GM18951 (cell line): ENCODE data around the gene PPP1R9B.

ENCODE experiments used
- POLR2A ChIP-seq: IDR thresholded peaks from 4 replicates; pipeline ENCODE4 v1.6.1; 2011; ENCODE audit warnings: mild to moderate bottlenecking; ENCODE audit not compliant: insufficient read length, insufficient read depth; ENCODE audit errors: extremely low read depth
- in situ Hi-C: fragments of 300-500 bp; cut with MboI; formaldehyde crosslinking; loops from one replicate; pipeline ENCODE4 v1.12.0; 2022; ENCODE audit warnings: low sequenced_read_pairs, mixed read lengths, inconsistent platforms; ENCODE audit not compliant: unreplicated experiment

The PPP1R9B gene

GRCh38 chr17:50151937-50152547 lies 1.6 kb upstream of the PPP1R9B start:
- peak; percentile 41 for TF ChIP-seq POLR2A
- in situ Hi-C loops: no loop called here

DNA sequence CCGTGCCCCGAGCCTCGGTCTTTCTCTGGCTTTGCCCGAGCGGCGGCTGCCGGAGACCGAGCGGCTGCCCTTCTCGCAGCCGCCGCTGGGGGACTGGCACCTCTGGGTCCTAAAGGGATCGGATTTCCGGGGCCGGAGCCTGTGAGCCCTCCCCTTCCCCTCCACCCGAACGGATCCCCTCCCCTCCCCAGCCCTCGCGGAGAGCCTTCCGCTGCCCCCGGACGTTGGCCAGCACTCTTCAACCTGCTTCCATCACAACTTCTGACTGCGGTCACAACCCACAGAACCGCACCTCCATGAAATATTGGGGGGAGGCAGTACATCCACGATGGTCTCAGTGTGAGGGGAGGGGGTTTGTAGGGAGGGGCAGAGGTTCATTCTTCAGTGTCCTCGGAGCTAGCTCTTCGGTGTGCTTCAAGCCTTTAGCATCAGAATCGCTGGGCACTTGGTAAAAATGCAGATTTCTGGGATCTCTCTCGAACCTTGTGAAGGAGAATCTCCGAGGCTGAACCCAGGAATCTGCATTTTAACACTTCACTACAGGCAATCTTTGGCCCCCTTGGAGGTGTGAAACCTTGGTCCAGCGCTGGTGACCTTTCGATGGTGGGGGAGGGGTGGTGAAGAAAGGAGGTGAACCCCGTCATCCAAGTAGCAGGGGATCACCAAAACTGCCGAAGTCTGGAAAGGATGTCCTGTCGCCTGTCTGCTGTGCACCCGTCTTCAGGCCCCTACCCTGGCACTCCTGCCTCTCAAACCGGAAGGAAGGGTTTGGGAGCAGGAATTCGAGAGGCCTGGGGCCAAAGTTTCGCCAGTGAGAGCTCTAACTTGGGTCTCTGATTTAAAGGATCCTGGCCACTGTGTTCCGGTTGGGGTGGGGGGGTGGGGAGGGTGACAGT lies 812 bp upstream of the PPP1R9B start:
- in situ Hi-C loops: no loop called here
- TF ChIP-seq POLR2A: peak; percentile 58

GRCh38 chr17:50149417-50150353 lies 792 bp downstream of the PPP1R9B start:
- TF ChIP-seq POLR2A: peak; percentile 46
- in situ Hi-C loops: no loop called here

DNA sequence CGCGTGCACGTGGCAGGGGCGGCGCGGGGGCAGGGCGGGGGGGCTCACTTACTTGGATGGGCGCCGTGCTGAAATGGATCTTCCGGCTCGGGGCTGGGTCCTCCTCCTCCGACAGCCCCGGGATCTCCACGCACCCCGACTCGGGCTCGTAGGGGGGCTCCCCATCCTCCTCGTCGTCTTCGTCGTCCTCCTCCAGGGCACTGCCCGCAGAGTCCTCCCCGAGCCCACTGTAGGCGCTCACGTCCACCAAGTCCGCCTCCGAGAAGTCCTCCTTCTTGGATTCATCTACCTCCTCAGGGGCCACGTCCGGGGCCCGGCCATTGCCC lies 1.4 kb downstream of the PPP1R9B start:
- in situ Hi-C loops: no loop called here
- TF ChIP-seq POLR2A: peak; percentile 17

DNA sequence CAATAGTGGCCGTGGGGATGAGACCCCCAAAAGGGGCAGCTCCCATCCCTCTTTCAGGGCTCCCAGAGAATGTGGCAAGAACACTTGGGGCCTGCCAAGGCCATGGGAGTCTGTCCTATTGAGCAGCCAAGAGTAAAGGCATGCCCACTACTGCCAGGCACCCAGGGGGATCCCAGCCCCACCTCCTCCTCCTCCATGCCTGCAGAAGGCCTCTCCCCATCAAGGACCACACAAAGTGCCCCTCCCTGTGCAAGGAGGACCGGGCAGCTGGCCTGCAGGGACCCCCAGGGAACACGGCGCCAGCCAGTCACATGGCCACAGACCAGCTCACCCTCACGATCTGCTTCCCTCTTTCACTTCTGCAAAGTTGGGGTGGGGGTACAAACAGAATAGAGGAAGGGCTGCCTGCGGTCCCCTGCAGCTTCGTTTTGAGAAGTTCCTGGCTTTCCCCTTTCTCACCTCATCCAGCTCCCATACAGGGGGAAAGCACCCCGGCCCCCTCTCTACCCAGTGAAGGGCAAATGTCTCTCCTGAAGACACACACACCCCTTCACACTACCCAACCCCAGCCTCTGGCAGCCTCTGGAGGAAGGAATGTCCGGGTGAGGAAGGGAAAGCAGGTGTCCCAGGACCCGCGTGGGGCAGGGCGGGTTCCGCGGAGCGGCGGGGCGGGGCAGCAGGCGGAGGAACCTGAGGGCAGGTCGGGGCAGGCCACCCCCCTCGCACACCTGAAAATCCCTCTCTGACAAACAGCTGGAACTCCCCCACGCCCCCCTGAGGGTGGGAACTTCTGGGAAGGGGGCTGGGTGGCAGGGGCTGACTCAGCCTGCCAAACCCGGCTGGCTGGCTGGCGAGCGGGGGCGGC lies 2.0 kb downstream of the PPP1R9B start:
- in situ Hi-C loops: no loop called here

GRCh38 chr17:50147841-50148225 lies 2.6 kb downstream of the PPP1R9B start:
- TF ChIP-seq POLR2A: no peak
- in situ Hi-C loops: no loop called here

More for the DNA sequence above, 2.0 kb downstream of the PPP1R9B start:
- TF ChIP-seq POLR2A: peak; percentile 45

GRCh38 chr17:50146927-50147665 lies 3.4 kb downstream of the PPP1R9B start:
- in situ Hi-C loops: no loop called here
- TF ChIP-seq POLR2A: peak; percentile 9

GRCh38 chr17:50146230-50146926 lies 4.1 kb downstream of the PPP1R9B start:
- no peak for TF ChIP-seq POLR2A
- in situ Hi-C loops: no loop called here

DNA sequence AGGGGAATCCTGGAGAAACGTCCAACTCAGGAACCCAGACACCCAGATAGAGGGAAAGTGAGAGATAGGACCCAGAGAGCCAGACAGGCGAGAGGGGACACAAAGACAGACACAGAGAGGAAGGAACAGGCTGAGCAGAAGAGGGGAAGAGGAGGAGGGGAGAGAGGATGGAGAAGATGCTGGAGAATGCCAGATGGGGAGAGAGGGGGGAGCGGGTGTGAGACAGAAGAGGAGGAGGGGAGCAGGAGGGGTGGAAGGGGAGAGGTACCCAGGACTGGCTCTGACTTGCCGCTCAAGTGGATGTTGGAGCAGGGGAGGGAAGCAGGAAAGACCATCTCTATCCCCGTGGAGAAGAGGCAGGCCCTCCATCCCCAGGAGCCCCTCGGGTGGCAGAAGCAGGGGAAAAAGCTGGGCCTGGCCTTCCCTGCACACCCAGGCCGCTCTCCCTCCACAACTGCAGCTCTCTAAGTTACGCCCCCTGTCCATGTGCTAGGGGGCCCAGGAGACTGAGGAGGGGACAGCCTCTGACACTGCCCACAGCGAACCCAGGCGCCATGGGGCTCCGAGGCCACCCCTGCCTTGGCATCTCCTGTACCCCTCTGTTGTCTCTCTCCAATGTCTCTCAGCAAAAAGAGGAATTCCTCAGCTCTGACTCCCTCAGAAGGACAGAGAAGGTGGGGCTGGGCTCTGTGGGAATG lies 4.8 kb downstream of the PPP1R9B start:
- no peak for TF ChIP-seq POLR2A
- in situ Hi-C loops: no loop called here

DNA sequence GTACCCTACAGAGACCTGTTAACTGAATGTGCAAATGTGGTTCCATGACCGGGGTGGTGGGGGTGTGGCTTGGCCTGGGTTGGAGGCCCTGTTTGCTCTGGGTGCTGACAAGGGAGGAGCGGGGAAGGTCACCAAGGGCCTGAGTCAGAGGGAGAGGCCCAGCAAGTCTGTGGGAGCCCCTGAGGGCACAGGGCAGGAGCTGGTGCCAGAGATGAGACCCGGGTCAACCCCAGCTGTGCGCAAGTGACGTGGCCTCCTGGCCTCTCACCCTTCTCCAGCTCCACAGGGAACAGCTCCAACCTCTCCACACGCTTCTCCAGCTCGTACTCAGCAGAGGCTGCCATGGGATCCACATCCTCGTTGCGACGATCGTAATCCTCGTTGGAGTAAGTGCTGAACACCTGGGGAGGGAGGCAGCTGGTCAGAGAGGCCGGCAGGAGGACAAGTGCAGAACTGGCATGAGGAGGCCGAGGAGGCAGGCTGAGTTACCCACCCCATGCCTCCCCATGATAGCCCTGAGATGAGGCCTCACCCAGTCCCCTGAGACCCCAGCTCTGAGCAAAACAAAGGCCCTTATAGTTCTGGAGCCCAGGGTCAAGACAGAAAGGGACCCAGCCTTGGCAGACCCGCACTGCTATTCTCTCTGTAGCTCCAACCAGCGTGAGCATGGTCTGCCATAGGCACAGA lies 5.5 kb downstream of the PPP1R9B start:
- in situ Hi-C loops: no loop called here
- TF ChIP-seq POLR2A: no peak
